DMS 273 (cell line): ENCODE results near the gene GLT8D2.
"Not testable (repeated sequence)": the region's sequence is repeated elsewhere in the genome, so short reads cannot be mapped to it uniquely, and the experiment has no call there.

Experiments
- DNase-seq: peaks from one replicate; lab custom pipeline; 2025; ENCODE audit not compliant: unreplicated experiment; lab: John Stamatoyannopoulos, UW

Gene GLT8D2

DNA sequence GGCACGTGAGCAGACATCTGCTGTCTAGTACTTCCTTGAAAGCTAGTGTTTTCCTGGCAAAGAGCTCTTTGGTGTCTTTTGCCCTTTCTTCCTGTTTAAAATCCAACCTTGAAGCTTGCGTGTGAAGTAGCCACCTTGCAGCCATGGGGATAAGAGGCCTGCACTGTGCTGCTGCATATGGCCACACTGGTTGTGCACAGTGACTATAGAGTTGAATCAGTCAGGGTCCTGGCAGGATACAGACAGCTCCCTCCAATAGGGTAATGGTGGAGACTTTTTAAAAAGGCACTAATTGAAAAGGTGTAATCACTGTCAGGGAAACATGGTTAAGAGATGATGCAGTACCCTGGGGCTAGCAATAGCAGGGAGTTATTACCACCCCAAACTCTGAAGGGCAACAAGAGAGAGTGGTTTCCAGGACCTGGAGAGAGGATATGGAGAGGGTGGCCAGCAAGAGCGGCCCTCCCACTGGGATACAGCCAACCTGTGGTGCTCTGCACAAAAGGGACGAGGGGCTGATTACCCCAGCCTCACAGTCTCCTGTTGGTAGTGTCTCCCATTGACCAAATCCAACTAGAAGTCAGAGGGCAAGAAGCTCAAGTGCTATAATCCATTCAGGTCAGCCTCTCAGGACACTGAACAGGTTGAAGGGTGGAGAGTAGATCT lies 4.8 kb upstream of the GLT8D2 start:
- no peak for DNase-seq

DNA sequence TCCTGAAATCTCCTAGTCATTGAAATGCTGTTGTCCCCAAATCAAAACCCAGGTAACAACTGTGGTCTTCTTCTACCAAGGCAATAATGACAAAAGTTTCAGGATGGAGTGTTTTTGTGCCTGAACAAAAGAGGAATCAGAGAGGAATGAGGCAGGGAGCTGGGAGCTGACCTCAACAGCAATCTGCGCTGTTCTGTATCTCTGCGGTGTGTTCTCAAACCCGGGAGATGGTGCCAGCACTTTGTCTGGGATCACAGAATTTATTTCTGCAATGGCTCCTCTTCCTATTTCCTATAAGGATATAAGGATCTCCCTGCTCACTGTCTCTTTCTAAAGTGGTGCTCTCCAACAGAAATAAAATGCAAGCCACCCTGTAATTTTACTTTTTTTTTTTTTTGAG lies 449 bp upstream of the GLT8D2 start:
- no peak for DNase-seq

DNA sequence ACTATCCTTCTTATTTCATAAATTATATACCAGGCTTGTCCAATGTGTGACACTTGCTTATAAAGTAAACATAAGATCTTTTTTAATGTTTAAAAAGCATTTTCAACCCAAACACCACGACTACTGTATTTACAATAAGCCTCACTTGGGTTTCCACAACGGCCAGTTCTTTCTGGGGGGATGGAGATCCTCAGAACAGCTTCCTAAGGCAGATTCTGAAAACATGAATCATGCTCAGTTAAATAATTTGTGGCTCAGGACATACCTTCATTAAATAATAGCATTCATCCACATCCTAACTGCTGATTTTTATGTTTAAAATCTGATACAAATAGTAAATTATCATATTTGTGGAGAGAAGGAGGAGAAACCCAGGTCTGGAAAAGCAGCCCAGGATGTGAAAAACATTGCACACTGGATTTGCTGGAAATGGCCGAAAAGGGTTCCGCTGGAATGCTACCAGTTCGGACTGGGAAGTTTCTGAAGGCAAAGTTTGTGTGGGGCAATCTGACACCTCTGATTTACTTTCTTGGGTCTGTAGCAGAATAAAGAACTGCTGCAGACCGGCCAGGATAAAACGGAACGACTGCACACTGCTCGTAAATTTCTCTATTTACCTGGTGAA lies 597 bp downstream of the GLT8D2 start:
- DNase-seq, result no peak

DNA sequence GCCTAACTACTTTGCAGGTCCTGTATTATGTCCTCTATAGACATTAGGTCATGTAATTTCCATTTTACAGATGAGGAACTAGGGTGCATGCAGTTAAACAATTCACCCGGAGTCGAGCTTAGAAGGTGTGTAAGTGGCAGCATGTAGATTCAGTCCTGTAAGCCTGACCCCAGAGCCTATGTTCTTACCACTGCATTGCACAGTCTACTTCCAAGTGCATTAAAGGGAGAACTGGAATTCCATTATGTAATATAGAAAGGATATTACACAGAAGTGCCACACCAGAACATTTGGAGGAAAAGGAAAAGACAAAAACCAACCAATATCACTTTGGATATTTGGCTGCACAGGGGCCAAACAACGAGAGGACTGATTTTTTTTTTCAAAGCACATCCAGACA lies 1.2 kb downstream of the GLT8D2 start:
- no peak for DNase-seq

DNA sequence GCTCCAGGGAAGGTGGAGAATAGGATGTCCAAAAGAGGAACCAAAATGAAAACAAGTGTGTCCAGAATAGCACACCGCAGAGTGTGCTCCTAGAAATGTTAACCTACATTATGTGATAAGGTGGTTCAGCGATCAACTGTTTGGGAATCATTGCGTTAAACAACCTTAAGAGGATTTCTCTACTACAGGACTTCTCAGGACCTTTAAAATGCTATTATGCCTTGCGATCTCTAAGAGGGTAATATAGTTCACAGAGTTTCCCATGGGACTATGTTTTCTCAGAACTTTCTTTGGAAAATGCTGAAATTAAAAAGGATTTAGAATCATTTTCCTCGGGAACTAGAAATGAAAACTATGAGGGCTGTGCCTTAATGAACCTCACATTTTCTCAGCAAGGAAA lies 1.8 kb downstream of the GLT8D2 start:
- DNase-seq, result no peak

GRCh38 chr12:104046306-104046705 lies 3.7 kb downstream of the GLT8D2 start:
- no peak for DNase-seq

- DNase-seq, result no peak
Measured at GRCh38 chr12:104044158-104044557, 5.8 kb downstream of the GLT8D2 start.

DNA sequence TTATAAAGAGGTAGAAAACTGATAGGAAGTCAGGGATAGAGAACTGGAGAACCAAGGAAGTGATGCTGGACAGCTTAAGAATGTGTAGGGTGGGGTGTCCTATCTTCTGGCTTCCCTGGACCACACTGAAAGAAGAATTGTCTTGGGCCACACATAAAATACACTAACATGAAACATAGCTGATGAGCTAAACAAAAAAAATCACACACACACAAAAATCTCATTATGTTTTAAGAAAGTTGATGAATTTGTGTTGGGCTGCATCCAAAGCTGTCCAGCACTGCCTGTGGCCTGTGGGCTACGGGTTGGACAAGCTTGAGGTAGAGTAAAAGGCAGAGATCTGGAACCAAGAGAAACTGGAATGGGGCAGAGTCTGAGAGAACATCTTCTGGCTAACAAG lies 7.4 kb downstream of the GLT8D2 start:
- DNase-seq, result no peak

DNA sequence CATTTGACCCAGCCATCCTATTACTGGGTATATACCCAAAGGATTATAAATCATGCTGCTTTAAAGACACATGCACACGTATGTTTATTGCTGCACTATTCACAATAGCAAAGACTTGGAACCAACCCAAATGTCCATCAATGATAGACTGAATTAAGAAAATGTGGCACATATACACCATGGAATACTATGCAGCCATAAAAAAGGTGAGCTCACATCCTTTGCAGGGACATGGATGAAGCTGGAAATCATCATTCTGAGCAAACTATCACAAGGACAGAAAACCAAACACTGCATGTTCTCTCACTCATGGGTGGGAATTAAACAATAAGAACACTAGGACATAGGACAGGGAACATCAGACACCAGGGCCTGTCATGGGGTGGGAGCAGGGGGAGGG lies 10.2 kb downstream of the GLT8D2 start:
- not testable (repeated sequence) for DNase-seq

DNA sequence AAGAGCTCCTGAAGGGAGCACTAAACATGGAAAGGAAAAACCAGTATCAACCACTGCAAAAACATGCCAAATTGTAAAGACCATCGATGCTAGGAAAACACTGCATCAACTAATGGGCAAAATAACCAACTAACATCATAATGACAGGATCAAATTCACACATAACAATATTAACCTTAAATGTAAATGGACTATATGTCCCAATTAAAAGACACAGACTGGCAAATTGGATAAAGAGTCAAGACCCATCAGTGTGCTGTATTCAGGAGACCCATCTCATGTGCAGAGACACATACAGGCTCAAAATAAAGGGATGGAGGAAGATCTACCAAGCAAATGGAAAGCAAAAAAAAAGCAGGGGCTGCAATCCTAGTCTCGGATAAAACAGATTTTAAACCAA lies 13.8 kb downstream of the GLT8D2 start:
- not testable (repeated sequence) for DNase-seq

DNA sequence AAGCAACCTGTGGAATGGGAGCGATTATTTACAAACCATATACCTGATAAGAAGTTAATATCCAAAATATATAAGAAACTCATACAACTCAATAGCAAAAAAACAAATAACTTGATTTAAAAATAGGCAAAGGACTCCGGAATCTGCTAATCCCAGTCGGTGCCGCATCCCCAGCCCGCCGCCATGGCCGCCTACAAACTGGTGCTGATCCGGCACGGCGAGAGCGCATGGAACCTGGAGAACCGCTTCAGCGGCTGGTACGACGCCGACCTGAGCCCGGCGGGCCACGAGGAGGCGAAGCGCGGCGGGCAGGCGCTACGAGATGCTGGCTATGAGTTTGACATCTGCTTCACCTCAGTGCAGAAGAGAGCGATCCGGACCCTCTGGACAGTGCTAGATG lies 19.4 kb downstream of the GLT8D2 start:
- not testable (repeated sequence) for DNase-seq

DNA sequence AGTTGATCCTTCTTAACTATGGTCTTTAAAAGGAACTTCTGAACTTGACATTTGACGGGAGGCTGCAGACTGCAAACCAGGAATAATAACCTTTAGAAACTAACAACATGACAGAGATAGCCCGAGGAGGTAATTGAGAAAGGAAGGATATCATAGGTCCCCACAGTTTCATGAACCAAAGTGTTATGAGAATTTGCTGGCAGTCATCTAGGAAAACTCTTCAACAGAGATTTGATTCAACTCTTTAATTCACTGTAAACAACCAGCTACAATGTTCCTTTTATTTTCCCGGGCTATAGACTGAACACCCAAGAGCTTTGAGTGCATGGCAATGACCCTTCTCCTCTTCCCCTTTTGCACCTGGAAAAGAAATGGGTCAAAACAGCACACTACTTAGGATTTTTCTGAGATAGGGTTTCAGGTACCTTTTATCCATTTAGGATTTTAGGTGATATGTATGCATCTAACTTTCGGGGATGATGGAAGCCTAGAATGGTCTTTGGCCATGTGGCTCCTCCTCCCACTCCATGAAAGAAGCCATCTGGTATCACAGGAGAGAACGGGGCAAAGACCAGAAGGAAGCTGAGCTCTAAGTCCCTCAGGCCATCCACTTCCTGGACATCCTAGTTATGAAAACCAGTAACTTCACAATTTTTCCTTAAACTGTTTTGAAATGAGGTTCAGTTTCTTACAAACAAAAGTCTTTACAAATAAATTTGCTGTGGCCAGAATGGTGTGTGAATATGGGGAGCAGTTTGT lies 23.0 kb downstream of the GLT8D2 start:
- no peak for DNase-seq

DNA sequence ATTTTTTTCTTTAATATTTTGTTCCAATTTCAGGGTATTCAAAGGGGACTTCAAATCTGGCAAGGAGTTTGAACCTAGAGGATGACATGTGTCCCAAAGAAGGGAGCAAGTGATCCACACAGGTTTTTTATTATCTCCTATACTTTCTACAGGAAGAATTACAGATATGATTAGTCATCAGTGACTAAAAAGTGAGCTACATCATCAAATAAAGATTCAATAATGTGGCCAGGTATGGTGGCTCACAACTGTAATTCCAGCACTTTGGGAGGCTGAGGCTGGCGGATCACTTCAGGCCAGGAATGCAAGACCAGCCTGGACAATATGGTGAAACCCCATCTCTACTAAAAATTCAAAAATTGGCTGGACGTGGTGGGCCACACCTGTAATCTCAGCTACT lies 24.2 kb downstream of the GLT8D2 start:
- no peak for DNase-seq

- DNase-seq, result no peak
Measured at GRCh38 chr12:104024348-104024747, 25.6 kb downstream of the GLT8D2 start.

GRCh38 chr12:104023710-104024109 lies 26.3 kb downstream of the GLT8D2 start:
- no peak for DNase-seq

DNA sequence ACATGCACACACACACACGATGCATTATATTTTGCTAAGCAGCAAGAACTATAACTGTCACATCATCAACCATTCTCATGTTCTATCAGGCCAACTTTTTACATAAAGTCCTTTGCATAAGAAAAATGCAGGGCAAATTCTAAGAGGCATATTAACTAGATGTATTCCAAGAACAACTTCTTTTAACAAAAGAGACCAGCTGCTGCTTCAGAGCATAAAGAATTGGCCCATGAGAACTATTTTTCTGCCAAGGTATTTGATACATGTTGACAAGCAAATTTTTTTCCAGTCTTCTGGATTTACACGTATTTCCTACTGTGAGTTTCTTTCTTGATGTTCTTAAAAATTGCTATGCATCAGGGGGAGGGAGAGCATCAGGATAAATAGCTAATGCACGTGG lies 27.2 kb downstream of the GLT8D2 start:
- DNase-seq, result no peak

GRCh38 chr12:104021862-104022261 lies 28.1 kb downstream of the GLT8D2 start:
- DNase-seq, result not testable (repeated sequence)

DNA sequence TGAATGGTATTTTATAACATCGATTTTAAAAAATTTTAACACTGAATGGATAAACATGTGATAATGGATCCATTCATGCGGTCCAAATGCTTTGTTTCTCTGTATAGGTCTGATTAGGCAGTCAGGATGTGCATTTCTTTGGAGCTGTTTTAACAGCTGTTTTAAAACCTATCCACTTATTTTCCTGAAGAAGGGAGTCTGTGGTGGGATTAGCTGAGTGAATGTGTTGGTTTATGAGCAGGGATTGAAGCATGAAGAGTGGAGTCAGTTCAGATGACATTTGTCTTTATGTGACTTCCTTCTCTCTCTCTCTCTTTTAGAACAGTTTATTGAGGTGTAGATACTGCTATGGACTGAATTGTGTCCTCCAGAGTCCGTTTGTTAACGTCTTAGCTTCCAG lies 37.7 kb downstream of the GLT8D2 start:
- no peak for DNase-seq

- DNase-seq, result no peak
Measured at GRCh38 chr12:104011253-104011652, 38.7 kb downstream of the GLT8D2 start.

DNA sequence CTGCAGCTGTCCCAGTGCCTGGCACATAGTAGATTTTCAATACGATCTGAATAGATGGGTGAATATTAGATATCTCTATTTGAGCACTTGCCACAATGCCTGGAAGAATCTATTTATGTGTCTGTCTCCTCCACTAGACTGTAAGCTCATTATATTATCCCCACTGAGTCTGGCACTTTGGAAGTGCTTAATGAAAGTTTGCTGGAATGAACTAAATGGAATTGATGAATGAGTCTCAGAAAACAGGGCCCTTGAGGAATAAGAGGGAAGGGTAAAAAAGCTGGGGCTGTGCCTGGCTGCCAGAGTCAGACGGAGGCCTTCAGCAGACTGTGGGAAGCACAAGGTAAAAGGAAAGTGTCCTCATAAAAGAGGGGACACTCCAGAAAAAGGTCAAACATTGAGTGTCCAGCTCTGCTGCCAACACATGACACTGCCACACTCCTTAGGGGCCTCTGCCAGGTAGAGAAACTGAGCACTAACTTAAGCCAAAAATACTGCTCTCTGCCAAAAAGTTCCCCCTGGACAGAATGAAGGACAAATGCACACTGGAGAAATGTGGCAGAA lies 39.3 kb downstream of the GLT8D2 start:
- DNase-seq, result no peak

- DNase-seq, result no peak
Measured at GRCh38 chr12:104010121-104010520, 39.9 kb downstream of the GLT8D2 start.

DNA sequence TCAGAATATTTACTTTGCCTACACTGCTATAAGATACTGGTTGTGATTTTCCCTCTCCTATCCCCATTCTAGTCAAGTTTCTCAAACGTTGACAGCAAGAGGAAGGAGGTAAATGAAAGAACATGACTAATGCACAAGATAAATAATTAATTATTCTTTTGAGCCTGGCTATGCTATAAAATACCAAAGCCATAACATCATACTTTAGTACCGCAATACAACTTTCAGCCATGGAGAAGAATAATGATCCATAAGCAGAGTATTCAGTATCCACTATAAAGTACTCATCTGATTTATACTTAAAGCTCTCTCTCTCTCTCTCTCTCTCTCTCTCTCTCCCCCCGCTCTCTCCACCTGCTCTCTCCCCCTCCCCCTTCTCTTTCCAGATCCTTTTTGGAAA lies 43.1 kb downstream of the GLT8D2 start:
- no peak for DNase-seq
